ENCODE data around the gene CAPSL.
"Not testable (repeated sequence)": the region's sequence is repeated elsewhere in the genome, so short reads cannot be mapped to it uniquely, and the experiment has no call there.

The CAPSL gene

DNA sequence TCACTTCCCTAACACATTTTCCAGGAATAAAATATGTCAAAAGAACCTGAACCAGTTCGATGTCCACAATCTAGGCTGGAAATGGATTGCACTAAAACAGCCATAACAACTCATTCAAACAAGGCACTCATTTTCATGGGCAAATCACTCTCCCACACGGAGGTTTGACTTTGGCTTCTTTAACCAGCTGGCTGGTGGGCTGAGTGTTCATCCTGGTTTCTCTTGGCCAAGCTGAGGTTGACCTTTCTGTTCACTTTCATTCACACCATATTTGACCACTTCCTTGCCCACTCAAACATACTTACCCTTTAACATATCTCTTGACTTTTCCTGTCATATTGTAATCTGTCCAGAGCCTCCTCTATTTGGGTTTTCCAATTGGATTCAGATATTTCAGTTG, 76.3 kb downstream of the CAPSL start:
- H3K4me3 ChIP-seq (ENCODE audit: low read length), result no peak overlapping the region
- TF ChIP-seq, protein P1, sequence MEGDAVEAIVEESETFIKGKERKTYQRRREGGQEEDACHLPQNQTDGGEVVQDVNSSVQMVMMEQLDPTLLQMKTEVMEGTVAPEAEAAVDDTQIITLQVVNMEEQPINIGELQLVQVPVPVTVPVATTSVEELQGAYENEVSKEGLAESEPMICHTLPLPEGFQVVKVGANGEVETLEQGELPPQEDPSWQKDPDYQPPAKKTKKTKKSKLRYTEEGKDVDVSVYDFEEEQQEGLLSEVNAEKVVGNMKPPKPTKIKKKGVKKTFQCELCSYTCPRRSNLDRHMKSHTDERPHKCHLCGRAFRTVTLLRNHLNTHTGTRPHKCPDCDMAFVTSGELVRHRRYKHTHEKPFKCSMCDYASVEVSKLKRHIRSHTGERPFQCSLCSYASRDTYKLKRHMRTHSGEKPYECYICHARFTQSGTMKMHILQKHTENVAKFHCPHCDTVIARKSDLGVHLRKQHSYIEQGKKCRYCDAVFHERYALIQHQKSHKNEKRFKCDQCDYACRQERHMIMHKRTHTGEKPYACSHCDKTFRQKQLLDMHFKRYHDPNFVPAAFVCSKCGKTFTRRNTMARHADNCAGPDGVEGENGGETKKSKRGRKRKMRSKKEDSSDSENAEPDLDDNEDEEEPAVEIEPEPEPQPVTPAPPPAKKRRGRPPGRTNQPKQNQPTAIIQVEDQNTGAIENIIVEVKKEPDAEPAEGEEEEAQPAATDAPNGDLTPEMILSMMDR (conservative IDR thresholded peaks at IDR 0.05; ENCODE audit: low read depth, low read length), result no peak
- no peak for DNase-seq (ENCODE audit: low read depth)

DNA sequence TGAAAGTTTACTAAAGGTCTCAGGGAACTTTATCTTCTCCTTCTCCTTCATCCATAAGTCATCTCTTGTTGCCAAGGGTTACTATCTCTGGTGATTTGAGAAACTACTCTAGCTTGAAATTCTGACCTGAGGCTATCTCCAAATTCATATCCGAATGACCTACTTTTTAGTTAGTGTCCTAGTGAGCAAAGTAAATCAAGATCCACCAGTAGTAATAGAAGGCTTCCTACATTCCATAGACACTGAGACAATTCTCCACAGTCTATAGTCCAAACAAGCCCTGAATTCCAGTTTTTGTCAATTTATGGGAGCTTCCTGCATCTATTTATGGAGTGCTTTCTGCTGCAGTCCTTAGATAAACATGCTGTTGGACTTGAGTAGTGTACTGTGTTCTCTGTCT, 76.7 kb downstream of the CAPSL start:
- TF ChIP-seq, protein P1 (conservative IDR thresholded peaks at IDR 0.05; ENCODE audit: low read depth, low read length), result no peak
- H3K4me3 ChIP-seq (ENCODE audit: low read length), result no peak overlapping the region
- no peak for DNase-seq (ENCODE audit: low read depth)

DNA sequence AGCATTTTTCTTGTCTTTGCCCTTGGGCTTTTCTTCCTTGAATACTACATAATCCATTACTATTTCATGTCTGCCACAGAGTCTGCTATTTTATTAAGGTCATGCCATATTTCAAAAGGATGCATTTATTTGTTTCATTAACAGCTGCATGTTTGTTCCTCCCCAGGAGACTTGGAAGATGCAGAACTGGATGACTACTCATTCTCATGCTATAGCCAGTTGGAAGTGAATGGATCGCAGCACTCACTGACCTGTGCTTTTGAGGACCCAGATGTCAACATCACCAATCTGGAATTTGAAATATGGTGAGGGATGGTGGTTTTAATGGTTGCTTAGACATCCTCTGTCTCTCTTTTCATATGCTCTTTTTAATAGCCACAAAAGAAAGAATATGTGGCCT, 77.7 kb downstream of the CAPSL start:
- DNase-seq (ENCODE audit: low read depth), result no peak
- TF ChIP-seq, protein P1 (conservative IDR thresholded peaks at IDR 0.05; ENCODE audit: low read depth, low read length), result no peak
- no peak overlapping the region for H3K4me3 ChIP-seq (ENCODE audit: low read length)

DNA sequence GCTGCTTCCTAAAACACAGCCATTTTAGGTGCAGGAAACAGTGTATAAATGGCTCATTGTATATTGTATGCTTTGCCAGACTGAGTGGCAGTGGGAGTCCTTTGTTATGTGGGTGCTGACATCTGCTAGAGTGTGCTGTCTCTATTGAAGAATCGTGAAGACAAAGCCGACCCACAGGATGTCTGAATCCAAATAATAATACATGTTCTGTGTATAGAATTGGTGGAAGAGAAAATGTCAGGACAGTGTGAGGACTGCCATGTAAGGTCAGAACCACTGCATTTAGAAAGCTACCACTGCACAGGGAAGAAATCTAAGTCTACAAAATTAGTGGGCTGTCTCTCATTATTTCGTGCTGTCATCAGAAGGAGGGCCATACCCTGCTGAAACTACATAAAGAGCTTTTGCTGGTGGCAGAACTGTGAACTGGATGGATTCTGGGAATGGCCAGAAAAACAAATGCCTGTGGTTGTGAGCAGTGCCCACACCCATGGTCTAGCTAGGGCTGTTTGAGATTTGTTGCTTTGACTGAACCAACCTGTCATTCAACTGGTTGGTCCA, 79.2 kb downstream of the CAPSL start:
- TF ChIP-seq, protein P1 (conservative IDR thresholded peaks at IDR 0.05; ENCODE audit: low read depth, low read length), result no peak
- H3K4me3 ChIP-seq (ENCODE audit: low read length), result no peak overlapping the region
- DNase-seq (ENCODE audit: low read depth), result no peak

DNA sequence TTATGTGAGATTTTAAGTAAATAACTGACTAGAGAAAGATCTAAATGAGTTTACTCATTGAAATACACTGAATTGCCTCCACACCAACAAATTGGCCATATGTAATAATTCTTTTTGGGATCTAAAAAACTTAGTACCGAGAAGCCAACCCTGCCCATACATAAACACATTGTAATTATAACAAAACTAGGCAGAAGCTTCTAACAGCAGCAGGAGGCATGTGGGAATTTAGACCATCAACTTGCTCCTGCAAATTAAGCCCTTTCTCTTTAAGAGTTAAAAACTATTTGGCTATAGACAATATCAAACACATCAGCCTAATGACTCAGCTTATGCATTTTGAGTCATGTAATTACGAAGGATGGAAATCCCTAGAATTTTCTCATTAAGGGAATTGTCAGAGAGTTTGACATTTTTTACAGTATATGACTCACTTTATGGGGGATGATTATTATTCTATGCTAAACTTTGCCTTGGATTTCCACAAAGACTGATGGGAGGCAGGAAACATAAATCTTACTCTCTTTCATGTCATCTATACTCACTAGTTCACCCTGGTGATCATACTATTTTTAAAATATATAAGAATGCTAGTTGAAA, 80.7 kb downstream of the CAPSL start:
- H3K4me3 ChIP-seq (ENCODE audit: low read length), result no peak overlapping the region
- peak; percentile 85 for DNase-seq (ENCODE audit: low read depth)
- TF ChIP-seq, protein P1 (conservative IDR thresholded peaks at IDR 0.05; ENCODE audit: low read depth, low read length), result no peak

DNA sequence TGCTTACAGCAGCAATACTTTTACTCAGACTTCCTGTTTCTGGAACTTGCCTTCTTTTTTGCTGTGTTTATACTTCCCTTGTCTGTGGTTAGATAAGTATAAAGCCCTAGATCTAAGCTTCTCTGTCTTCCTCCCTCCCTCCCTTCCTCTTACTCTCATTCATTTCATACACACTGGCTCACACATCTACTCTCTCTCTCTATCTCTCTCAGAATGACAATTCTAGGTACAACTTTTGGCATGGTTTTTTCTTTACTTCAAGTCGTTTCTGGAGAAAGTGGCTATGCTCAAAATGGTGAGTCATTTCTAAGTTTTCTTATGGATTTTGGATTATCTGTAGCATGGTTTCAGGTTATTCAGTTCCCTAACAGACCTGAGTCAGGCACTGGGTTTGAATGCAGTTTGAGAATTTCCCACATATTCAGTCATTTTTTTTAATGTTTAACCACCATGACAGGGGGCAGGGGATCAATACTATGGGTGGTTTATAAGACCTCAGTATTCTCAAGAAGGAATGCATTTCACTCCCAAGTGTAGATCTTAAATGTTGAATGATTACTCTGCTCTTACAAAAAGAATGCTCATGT, 81.6 kb downstream of the CAPSL start, which contains the start of gene IL7R:
TSS of gene IL7R (plus strand) at position 127 of the 587 bp plus-strand sequence. CDS start at position 214, 87 bp downstream.
- no peak for DNase-seq (ENCODE audit: low read depth)
- H3K4me3 ChIP-seq (ENCODE audit: low read length), result no peak within 1 kb of the TSS
- TF ChIP-seq, protein P1 (conservative IDR thresholded peaks at IDR 0.05; ENCODE audit: low read depth, low read length), result no peak

DNA sequence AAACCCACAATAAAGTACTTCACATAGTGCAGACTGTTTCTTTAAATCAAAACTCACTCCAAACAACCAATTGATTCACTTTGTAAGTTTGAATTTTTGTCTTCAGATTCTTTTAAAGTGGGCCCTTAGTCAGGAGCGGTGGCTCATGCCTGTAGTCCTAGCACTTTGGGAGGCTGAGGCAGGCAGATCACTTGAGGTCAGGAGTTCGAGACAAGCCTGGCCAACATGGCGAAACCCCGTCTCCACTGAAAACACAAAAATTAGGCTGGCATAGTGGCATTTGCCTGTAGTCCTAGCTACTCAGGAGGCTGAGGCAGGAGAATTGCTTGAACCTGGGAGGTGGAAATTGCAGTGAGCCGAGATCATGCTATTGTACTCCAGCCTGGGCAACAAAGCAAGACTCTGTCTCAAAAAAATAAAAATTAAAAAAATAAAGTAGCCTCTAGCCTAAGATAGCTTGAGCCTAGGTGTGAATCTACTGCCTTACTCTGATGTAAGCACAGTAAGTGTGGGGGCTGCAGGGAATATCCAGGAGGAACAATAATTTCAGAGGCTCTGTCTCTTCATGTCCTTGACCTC, 82.1 kb downstream of the CAPSL start:
- not testable (repeated sequence) for DNase-seq (ENCODE audit: low read depth); H3K4me3 ChIP-seq (ENCODE audit: low read length)
